Fibroblast of pulmonary artery (primary cell): ENCODE data around the gene MAP3K21.

Experiments
- DNase-seq: peaks from one replicate; pipeline ENCODE4 v3.0.0-alpha.2; 2010; ENCODE audit warnings: low read depth
- H3K4me3 ChIP-seq: replicated peaks from 2 replicates; pipeline ENCODE4 v1.5.1; 2011; ENCODE audit warnings: low read depth, mild to moderate bottlenecking, control low read depth, low read length, moderate library complexity
- CTCF ChIP-seq: IDR thresholded peaks from 2 replicates; pipeline ENCODE4 v1.5.1; 2011; ENCODE audit warnings: mild to moderate bottlenecking, control low read depth, low read length, inconsistent platforms; ENCODE audit errors: missing control alignments

The MAP3K21 gene

GRCh38 chr1:233327651-233328141, at the start of gene MAP3K21:
Gene MAP3K21 (plus strand): TSS chr1:233327724. CDS start chr1:233328029, 305 bp downstream.
- peak; percentile 16 for DNase-seq
- H3K4me3 ChIP-seq: peak within 1 kb of the TSS; percentile 44
- no peak for TF ChIP-seq CTCF

- no peak for TF ChIP-seq CTCF
- no peak overlapping the region for H3K4me3 ChIP-seq
- DNase-seq: no peak
These were observed 48.9 kb upstream of the MAP3K21 start for GRCh38 chr1:233278631-233279030.

- DNase-seq: no peak
- TF ChIP-seq CTCF: no peak
- H3K4me3 ChIP-seq: no peak overlapping the region
These were observed 47.6 kb upstream of the MAP3K21 start for GRCh38 chr1:233279971-233280370.

GRCh38 chr1:233281711-233282581, 45.6 kb upstream of the MAP3K21 start:
- H3K4me3 ChIP-seq: no peak overlapping the region
- DNase-seq: peak; percentile 52
- no peak for TF ChIP-seq CTCF

- TF ChIP-seq CTCF: no peak
- no peak for DNase-seq
- no peak overlapping the region for H3K4me3 ChIP-seq
These were observed 45.0 kb upstream of the MAP3K21 start for GRCh38 chr1:233282582-233282886.

GRCh38 chr1:233289676-233290075, 37.8 kb upstream of the MAP3K21 start:
- DNase-seq: no peak
- no peak overlapping the region for H3K4me3 ChIP-seq
- TF ChIP-seq CTCF: no peak
